Subcutaneous adipose tissue (tissue), 4 donors: ENCODE data around the gene SURF6. TPM values are rescaled to one million over a fixed set of nuclear protein-coding genes. Genes with fewer than 3 reads are reported as not detected.

Experiments
- total RNA-seq, 4 donors: library from RNA; depleted of rRNA; stranded (reverse); fragments of >200 nt; gene quantifications; one replicate each; pipeline ENCODE4 v1.1.0, GENCODE V29; 2016
- TF ChIP-seq, protein P1 (sequence below): fragments of 450-650 bp; IDR thresholded peaks from one replicate; pipeline ENCODE4 v1.5.1; 2016; ENCODE audit warnings: low read depth, mild to moderate bottlenecking, control low read depth, antibody characterized with exemption, moderate library complexity

Gene SURF6
- total RNA-seq, 4 donors from 2014 or later = 7.6 to 27.5 (median 10.4) TPM

DNA sequence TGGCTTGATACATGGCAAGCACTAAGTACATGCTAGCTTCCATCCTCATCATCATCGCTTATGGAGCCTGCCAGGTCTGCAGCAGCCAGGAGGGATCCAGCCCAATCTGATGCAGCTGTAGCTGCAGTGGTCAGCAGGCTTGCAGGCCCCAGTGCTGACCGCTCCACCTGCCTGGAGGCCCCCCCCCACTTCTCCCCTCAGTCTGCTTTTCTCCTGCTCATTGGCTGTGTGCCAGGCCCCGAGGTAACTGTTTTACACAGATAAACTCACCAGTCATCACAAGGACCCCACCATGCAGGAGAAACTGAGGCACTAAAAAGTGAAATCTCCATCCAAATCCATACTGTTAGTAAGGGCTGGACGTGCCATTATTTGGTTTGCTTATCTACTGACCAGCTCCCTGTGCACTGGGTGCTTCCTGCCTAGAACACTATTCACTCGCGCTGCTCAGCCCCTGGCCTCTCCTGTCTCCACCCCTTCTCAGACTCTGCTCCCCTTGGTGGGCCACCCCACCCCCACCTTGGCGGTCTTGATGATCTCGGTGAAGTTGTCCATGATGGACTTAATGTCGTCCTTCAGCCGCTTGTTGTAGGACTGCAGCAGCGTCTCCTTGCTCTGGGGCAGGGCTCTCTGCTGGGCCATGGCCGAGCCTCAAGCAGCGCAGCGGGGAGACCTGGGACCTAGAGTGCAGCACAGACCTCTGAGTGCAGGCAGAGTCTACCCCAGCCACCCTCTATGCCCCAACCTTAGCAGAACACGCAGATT lies 10.2 kb upstream of the SURF6 start:
- TF ChIP-seq, protein P1, sequence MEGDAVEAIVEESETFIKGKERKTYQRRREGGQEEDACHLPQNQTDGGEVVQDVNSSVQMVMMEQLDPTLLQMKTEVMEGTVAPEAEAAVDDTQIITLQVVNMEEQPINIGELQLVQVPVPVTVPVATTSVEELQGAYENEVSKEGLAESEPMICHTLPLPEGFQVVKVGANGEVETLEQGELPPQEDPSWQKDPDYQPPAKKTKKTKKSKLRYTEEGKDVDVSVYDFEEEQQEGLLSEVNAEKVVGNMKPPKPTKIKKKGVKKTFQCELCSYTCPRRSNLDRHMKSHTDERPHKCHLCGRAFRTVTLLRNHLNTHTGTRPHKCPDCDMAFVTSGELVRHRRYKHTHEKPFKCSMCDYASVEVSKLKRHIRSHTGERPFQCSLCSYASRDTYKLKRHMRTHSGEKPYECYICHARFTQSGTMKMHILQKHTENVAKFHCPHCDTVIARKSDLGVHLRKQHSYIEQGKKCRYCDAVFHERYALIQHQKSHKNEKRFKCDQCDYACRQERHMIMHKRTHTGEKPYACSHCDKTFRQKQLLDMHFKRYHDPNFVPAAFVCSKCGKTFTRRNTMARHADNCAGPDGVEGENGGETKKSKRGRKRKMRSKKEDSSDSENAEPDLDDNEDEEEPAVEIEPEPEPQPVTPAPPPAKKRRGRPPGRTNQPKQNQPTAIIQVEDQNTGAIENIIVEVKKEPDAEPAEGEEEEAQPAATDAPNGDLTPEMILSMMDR = no peak

DNA sequence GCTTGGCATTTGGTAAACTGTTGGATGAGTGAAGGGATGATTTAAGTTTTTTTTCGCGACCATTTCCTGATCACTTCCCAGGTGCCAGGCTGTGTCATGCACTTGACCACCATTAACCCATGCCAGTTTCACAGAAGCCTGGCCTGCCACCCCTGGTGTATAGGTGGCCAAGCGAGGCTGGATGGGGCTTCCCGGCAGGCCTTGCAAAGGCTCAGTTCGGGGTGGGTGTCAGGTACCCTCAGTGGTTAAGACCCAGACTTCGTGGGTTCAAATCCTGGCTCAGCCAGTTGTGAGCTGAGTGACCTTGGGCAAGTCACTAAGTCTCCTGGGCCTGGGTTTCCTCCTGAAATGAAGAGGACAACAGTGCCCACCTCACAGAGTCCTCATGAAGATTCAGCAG lies 9.6 kb upstream of the SURF6 start:
- TF ChIP-seq, protein P1 = no peak

DNA sequence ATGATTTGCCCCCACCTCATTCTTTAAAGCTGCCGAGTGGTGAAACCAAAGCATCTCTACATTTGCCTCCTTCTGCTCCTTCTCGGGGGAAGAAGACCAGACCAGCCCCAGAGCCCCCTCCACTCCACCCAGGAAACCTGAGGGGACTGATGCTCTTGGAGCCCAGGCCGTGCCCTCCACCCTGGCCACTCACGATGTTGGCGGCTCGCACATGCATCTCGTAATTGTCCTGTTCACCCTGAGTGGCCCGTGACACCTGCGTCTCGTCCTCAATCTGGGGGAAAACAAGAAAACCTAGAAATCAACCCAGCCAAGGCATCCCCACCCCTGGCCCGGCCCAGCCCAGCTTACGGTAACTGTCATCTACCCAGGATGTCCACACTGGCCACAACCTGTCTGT lies 9.0 kb upstream of the SURF6 start:
- TF ChIP-seq, protein P1 = no peak

DNA sequence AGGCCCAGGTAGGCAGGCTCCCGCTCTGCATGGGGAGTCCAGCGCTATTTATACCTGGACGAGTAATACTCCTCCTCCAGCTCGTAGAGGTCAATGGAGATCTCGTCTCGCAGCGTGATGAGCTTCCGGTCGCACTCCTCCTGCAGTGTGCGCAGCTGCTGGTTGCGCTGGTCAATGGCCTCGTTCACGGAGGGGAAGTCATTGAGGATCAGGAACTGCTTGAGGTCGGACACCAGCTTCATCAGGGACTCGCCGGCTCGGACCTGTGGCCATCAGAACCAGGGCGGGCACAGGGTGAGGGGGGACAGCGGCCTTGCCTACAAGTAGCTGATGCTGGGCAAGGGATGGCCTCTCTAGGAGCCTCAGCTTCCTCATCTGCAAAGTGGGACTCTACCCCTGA lies 8.1 kb upstream of the SURF6 start:
- TF ChIP-seq, protein P1 = no peak

DNA sequence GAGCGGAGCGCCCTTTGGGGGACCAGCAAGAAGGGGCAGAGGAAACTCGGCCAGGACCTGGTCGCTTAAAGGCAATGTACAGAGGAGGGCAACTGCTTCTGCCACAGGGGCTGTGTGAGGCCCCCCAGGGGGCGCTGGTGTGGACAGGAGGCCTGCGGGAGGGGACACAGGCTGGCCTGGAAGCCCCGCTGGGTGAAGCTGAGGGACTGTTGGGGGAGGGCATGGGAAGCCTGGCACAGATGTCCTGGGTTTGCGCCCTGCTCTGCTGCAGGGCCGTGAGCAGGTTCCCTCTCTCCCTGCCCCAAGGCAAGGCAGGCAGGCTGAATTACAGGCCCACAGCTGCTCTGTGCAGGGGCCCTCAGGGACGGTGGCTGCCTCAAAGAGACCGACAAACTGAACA lies 6.6 kb upstream of the SURF6 start:
- TF ChIP-seq, protein P1 = no peak

DNA sequence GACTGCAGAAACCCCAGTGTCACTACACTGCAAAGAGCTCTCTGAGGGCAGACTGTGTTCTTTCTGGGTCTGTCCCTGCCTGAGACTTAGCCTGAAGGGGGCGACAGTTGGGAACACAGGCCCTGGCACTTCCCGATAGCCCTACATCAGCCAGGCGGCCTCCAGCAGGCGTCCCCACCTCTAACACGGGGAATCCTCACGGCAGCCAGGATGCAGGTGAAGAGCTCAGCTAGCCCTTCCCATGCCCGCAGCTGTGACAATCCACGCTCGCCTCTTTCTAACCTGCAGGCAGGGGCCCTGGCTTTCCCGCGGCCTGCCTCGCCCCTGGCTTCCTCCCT lies 6.0 kb upstream of the SURF6 start:
- TF ChIP-seq, protein P1 = no peak

DNA sequence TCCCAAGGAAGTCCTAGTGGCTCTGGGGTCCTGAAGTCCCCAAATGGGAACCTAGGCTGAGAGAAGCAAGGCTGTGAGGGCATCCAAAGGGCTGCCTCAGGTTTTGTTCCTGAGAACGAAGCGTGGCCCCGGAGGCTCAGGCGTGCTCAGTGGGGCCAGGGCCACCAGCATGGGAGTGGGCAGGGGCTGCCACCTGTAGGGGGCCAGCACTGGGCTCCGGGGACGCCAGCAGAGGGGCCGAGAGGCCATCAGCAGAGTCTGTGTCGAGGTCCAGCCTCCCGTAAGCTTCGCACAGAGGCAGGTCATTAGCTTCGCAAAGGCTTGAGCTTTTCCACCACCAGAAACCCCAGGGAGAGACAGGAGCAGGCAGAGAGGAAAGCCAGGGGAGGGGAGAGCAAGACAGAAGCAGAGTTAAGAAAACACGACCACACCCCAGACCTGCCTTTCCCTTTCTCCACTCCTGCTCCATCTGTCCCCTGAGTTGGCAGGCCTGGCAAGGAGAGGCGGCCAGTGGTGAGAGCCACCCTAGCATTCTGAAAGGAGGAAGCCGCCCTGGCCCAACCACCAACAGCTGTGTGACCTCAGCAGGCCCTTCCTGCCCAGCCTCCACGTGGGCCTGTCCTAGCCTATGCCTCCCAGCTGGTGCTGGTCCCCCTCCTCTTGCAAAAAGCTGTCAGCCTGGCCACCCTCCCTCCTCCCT lies 5.5 kb upstream of the SURF6 start:
- TF ChIP-seq, protein P1 = no peak
